Activated CD8-positive, alpha-beta T cell treated with anti-CD3 and anti-CD28 coated beads, Interleukin-2, amount 10 ng/mL, durations not matched to agents 7 days and 5 days (primary cell): ENCODE results near the gene YIPF1. TPM values are rescaled to one million over a fixed set of nuclear protein-coding genes. Genes with fewer than 3 reads are reported as not detected.

Experiments used
- ATAC-seq: fragments of 150-1000 bp; cut with Tn5 transposase; one replicate; pipeline ENCODE4 v1.10.0; 2021; ENCODE audit warnings: moderate library complexity
- CTCF ChIA-PET: fragments of 350-600 bp; sonication (Branson Sonifier 250); formaldehyde crosslinking; loops from one replicate; lab custom pipeline; 2021; ENCODE audit warnings: antibody characterized with exemption; lab: Charles Lee
- POLR2A ChIA-PET: fragments of 350-600 bp; sonication (Branson Sonifier 250); formaldehyde crosslinking; loops from one replicate; lab custom pipeline; 2021; ENCODE audit warnings: antibody characterized with exemption; lab: Charles Lee
- DNase-seq: peaks from one replicate; pipeline ENCODE4 v3.0.0-alpha.2; 2020
- H3K27ac Mint-ChIP-seq: one replicate; pipeline ENCODE4 v1.8.0; 2021; ENCODE audit warnings: mild to moderate bottlenecking, mixed read lengths
- H3K27me3 Mint-ChIP-seq: one replicate; pipeline ENCODE4 v1.8.0; 2021; ENCODE audit warnings: low read depth, mixed read lengths
- H3K36me3 Mint-ChIP-seq: one replicate; pipeline ENCODE4 v1.8.0; 2021; ENCODE audit warnings: low read depth, mixed read lengths
- H3K4me1 Mint-ChIP-seq: one replicate; pipeline ENCODE4 v1.8.0; 2021; ENCODE audit warnings: low read depth, mixed read lengths
- H3K4me3 Mint-ChIP-seq: one replicate; pipeline ENCODE4 v1.8.0; 2021; ENCODE audit warnings: mild to moderate bottlenecking, mixed read lengths
- H3K9me3 Mint-ChIP-seq: one replicate; pipeline ENCODE4 v1.8.0; 2022; ENCODE audit warnings: mixed read lengths; ENCODE audit not compliant: insufficient read depth
- total RNA-seq, 2 experiments: library from RNA; stranded (reverse); gene quantifications; one replicate each; pipeline ENCODE4 v1.2.3, GENCODE V29; 2021

YIPF1 gene
- 10 to 100 TPM; 14.9 to 16.3 TPM for total RNA-seq

DNA sequence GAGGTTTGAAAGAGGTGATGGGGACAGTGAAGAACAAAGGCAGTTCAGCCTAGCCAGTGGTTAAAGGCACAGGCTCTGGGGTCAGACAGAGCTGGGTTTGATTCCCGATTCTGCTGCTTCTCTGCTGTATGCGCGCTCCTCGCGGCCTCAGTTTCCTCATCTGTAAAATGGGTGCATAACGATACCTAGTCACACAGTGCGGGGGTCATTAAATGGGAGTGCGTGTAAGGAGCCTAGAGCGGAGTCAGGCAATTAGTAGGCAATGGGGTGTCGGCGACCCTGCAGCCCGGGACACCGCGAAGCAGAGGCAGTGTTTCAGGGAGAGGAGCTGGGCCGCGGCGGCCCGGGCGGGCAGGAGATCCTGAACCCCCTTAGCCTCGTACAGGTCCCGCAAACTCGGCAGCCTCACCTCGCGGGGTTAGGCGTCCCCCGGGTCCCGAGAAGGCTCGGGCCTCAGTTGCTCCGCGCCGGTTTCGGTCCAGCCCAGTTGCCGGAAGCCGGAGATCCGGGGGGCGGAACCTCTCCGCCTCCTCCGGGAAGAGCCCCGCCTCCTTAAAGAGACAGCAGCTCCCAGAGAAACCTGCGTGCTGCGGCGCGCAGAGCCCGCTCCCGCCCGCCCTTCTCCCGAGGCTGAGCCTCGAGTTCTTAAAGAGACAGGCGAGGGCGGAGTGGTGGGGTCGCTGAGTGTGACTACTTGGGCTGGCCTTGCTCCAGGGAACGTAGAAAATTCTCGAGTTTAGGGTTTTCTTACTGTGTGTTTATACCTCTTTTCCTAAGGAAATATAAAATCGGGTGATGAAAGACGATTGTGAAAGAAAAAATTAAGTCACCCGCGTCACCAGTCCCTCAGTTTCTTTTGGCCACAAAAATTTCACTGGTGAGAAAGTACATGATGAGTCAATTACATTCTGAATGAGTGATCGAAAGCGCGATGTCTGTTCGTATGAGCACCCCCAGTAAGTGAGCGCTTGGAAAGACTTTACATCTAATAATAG, at the start of gene YIPF1:
Gene YIPF1 (minus strand): TSS at position 494 of the 995 bp plus-strand sequence. CDS start 860 bp downstream, outside the sequence.
- peaks cover 12% of the 10 kb centered on the region for H3K36me3 Mint-ChIP-seq
- H3K27me3 Mint-ChIP-seq = no peaks in the 10 kb centered on the region
- H3K4me1 Mint-ChIP-seq = peaks cover 27% of the 10 kb centered on the region
- DNase-seq = peak; percentile 90
- H3K9me3 Mint-ChIP-seq = no peaks in the 10 kb centered on the region
- ChIA-PET POLR2A (interaction anchor here (0.7 to 3.2 kb wide), 5 partner anchors 9 to 56 kb away, joined by 3 to 18 read pairs (median 3); partner anchors contain the start of genes IFT25 and LRRC42), CTCF (interaction anchor here (0.9 to 3.6 kb wide), 6 partner anchors 10 to 58 kb away, joined by 3 to 20 read pairs (median 6); partner anchors contain the start of genes IFT25 and LRRC42)
- peak within 1 kb of the TSS; percentile 92 for H3K27ac Mint-ChIP-seq
- ATAC-seq = peak; percentile 99
- peak within 1 kb of the TSS; percentile 95 for H3K4me3 Mint-ChIP-seq

DNA sequence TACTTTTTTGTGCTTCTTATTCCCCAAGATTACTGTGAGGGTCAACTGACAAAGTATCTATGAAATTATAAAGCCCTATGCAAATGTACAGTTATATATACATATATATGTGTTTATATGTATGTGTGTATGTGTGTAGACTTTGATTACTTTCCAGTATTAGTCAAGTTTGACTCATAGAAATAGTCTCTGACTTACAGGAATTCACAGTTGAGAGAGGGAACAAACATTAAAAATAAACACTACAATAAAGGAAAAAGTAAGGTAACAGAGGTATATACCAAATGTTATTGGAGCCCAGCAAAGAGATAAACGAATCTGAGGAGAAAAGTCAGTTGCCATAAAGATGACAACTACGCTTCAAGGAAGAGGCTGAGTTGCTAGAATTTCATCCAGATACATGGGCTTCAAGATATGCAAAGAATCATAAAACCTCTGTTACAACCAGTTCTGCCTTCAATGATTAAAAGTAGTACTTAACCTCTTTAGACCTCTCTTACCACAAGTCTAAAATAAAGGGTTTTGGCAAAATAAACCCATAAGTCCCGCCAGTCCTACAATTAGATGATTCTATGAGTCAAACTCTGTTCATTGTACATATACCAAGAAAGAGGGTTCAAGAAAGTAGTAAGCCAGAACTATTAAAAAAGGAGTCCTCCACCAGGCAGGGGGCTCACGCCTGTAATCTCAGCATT, 48.7 kb upstream of the YIPF1 start:
- H3K36me3 Mint-ChIP-seq = peaks cover 64% of the 10 kb centered on the region
- peaks cover 21% of the 10 kb centered on the region for H3K4me1 Mint-ChIP-seq
- H3K4me3 Mint-ChIP-seq = no peak overlapping the region
- no peak for ATAC-seq
- CTCF ChIA-PET = no interaction called here
- peaks cover 15% of the 10 kb centered on the region for H3K9me3 Mint-ChIP-seq
- POLR2A ChIA-PET = no interaction called here
- no peak overlapping the region for H3K27ac Mint-ChIP-seq
- DNase-seq = no peak
- no peaks in the 10 kb centered on the region for H3K27me3 Mint-ChIP-seq

DNA sequence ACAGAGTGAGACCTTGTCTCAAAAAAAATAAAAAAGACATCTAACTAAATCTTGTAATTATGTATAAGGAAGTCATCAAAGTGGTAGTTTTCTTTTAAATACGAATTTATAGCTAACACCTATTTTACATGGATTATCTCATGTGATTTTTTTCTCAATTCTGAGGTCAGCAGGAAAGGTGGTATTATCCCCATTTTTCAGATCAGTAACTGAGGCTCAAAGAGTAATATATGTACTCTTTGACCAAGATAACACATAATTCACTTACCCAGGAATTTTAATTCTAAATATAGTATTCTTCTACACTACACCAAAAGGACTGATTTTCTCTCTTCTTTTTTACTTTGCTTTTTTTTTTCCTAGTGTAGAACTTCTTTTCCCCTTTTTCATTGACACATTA, 46.8 kb upstream of the YIPF1 start:
- ChIA-PET CTCF (interaction anchor here (1.0 kb wide), 1 partner anchor 23 kb away, joined by 4 read pairs; no protein-coding TSS in a partner anchor), POLR2A (interaction anchor here (0.7 kb wide), 1 partner anchor 9 kb away, joined by 3 read pairs; the partner anchor contains the start of gene IFT25)
- Mint-ChIP-seq H3K27me3 (no peaks in the 10 kb centered on the region), H3K27ac (no peak overlapping the region), H3K4me1 (peaks cover 9% of the 10 kb centered on the region), H3K4me3 (no peak overlapping the region), H3K9me3 (peaks cover 18% of the 10 kb centered on the region), H3K36me3 (peaks cover 68% of the 10 kb centered on the region)
- DNase-seq = no peak
- ATAC-seq = no peak

DNA sequence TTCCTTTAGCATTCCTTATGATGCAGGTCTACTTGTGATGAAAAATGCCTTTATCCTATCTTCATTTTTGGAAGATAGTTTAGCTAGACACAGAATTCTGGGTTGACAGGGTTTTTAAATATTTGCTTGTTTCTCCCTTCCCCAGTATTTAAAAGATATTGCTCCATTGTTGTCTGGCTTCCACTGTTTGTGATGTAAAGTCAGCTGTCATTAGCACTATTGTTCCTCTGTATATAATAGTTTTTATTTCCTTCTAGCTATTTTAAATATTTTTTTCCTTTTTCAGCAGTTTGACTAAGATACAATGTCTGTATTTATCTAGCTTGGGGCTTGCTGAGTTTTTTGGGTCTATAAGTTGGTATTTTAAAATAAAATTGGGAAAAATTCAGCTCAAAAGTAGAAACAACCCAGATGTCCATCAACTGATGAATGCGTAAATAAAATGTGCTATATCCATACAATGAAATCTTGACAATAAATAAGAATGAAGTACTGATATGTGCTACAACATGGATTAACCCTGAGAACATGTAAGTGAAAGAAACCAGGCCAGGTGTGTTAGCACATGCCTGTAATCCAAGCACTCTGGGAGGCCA, 44.7 kb upstream of the YIPF1 start:
- Mint-ChIP-seq H3K4me3 (no peak overlapping the region), H3K36me3 (peaks cover 76% of the 10 kb centered on the region), H3K27ac (no peak overlapping the region), H3K9me3 (peaks cover 18% of the 10 kb centered on the region), H3K4me1 (peaks cover under 1% of the 10 kb centered on the region), H3K27me3 (no peaks in the 10 kb centered on the region)
- no peak for ATAC-seq
- DNase-seq = no peak
- ChIA-PET CTCF (interaction anchor here (1.0 to 1.7 kb wide), 4 partner anchors 10 to 73 kb away, joined by 3 to 5 read pairs (median 4); no protein-coding TSS in a partner anchor), POLR2A (interaction anchor here (0.6 to 1.2 kb wide), 4 partner anchors 8 to 44 kb away, joined by 3 to 5 read pairs (median 4); partner anchors contain the start of gene IFT25)

GRCh38 chr1:53931523-53931922, 41.9 kb upstream of the YIPF1 start:
- Mint-ChIP-seq H3K27me3 (no peaks in the 10 kb centered on the region), H3K4me1 (no peaks in the 10 kb centered on the region), H3K9me3 (peaks cover 18% of the 10 kb centered on the region), H3K36me3 (peaks cover 83% of the 10 kb centered on the region), H3K4me3 (no peak overlapping the region), H3K27ac (no peak overlapping the region)
- ChIA-PET CTCF (interaction anchor here (1.8 kb wide), 1 partner anchor 19 kb away, joined by 6 read pairs; no protein-coding TSS in a partner anchor), POLR2A (interaction anchor here (1.2 kb wide), 1 partner anchor 14 kb away, joined by 3 read pairs; the partner anchor contains the start of gene IFT25)
- DNase-seq (no peak), ATAC-seq (no peak)

GRCh38 chr1:53930932-53931331, 41.3 kb upstream of the YIPF1 start:
- ChIA-PET POLR2A (interaction anchor here (1.2 kb wide), 1 partner anchor 14 kb away, joined by 3 read pairs; the partner anchor contains the start of gene IFT25), CTCF (interaction anchor here (1.0 to 1.8 kb wide), 2 partner anchors 18 to 29 kb away, joined by 3 to 6 read pairs; no protein-coding TSS in a partner anchor)
- peaks cover 18% of the 10 kb centered on the region for H3K9me3 Mint-ChIP-seq
- DNase-seq = no peak
- no peaks in the 10 kb centered on the region for H3K4me1 Mint-ChIP-seq
- no peak overlapping the region for H3K4me3 Mint-ChIP-seq
- peaks cover 78% of the 10 kb centered on the region for H3K36me3 Mint-ChIP-seq
- H3K27ac Mint-ChIP-seq = no peak overlapping the region
- no peak for ATAC-seq
- no peaks in the 10 kb centered on the region for H3K27me3 Mint-ChIP-seq

DNA sequence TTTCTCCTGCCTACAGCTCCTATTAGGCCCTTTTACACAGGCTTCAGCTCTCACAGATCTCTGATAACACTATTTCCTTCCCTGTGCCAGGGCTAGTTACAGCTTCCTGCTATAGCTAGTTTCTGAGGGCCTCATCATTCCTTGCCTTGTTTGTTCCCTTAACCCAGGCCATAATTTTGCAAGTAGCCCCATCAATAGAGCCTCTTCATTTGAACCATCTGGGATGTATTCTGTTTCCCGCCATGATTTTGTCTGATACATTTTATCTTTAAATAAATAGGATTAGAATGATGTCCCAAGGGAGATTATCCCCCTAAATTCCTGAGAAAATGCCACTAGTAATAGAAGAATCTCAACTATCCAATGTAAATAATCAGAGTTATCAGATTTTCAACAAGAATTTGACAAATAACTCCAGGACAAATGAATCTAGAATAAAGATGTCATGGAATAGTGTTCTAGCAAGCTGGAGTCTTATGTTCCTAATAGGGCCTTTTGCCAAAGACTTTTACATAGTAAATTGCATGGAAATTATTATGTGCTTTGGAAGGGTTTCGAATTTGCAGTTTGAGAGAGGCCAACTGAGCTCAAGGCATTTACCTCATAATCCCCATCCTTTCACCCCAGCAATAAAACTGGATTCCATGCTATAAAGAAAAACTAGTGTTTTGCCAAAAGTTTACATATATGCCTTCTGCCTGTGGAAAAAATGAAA, 39.8 kb upstream of the YIPF1 start:
- Mint-ChIP-seq H3K4me3 (no peak overlapping the region), H3K9me3 (peaks cover 10% of the 10 kb centered on the region), H3K4me1 (no peaks in the 10 kb centered on the region), H3K27me3 (no peaks in the 10 kb centered on the region), H3K27ac (peak overlapping the region; percentile 9), H3K36me3 (peaks cover 69% of the 10 kb centered on the region)
- POLR2A ChIA-PET = interaction anchor here (0.8 kb wide), 1 partner anchor 40 kb away, joined by 3 read pairs; the partner anchor contains the start of gene YIPF1
- ATAC-seq (no peak), DNase-seq (no peak)
- CTCF ChIA-PET = interaction anchor here (1.6 kb wide), 1 partner anchor 20 kb away, joined by 6 read pairs; no protein-coding TSS in a partner anchor

DNA sequence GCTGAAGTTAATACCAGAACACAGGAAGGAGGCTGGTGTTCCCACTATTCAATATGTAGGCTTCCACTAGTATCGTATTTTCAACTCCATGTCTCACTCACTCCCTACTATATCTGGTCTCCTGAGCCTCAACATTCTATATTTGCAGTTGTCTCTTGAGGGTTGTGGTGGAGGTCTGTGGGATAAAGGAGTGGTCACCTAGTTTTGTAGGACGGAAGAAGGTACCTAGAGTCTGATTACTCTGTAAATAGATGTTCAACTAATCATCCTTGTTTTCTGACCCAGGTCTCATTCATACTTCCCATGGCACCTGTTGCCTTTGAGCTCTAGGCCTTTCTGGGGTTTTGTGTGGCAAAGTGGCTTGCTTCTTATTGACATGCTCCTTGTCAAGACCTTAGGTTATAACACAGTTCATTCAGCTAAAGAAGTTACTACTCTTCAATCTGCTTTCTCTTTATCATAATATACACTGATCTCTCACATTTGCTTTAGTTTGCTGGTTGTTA, 37.8 kb upstream of the YIPF1 start:
- ChIA-PET POLR2A (no interaction called here), CTCF (interaction anchor here (1.4 to 1.5 kb wide), 2 partner anchors 18 to 32 kb away, joined by 3 to 6 read pairs; partner anchors contain the start of gene IFT25)
- Mint-ChIP-seq H3K27ac (no peak overlapping the region), H3K27me3 (no peaks in the 10 kb centered on the region), H3K4me3 (no peak overlapping the region), H3K36me3 (peaks cover 66% of the 10 kb centered on the region), H3K4me1 (no peaks in the 10 kb centered on the region), H3K9me3 (no peaks in the 10 kb centered on the region)
- DNase-seq (no peak), ATAC-seq (no peak)

GRCh38 chr1:53919675-53920066, 30.1 kb upstream of the YIPF1 start:
- no peaks in the 10 kb centered on the region for H3K27me3 Mint-ChIP-seq
- peak overlapping the region; percentile 89 for H3K27ac Mint-ChIP-seq
- DNase-seq (peak; percentile 47), ATAC-seq (peak; percentile 88)
- H3K9me3 Mint-ChIP-seq = no peaks in the 10 kb centered on the region
- H3K36me3 Mint-ChIP-seq = peaks cover 59% of the 10 kb centered on the region
- POLR2A ChIA-PET = interaction anchor here (1.0 kb wide), 1 partner anchor 37 kb away, joined by 3 read pairs; no protein-coding TSS in a partner anchor
- CTCF ChIA-PET = interaction anchor here (1.1 to 2.0 kb wide), 5 partner anchors 25 to 59 kb away, joined by 3 to 7 read pairs (median 4); partner anchors contain the start of genes IFT25 and YIPF1
- H3K4me3 Mint-ChIP-seq = peak overlapping the region; percentile 31
- peaks cover 38% of the 10 kb centered on the region for H3K4me1 Mint-ChIP-seq

GRCh38 chr1:53918343-53918742, 28.7 kb upstream of the YIPF1 start:
- Mint-ChIP-seq H3K27ac (peak overlapping the region; percentile 89), H3K36me3 (peaks cover 54% of the 10 kb centered on the region), H3K27me3 (no peaks in the 10 kb centered on the region), H3K9me3 (no peaks in the 10 kb centered on the region), H3K4me3 (no peak overlapping the region), H3K4me1 (peaks cover 38% of the 10 kb centered on the region)
- DNase-seq (no peak), ATAC-seq (no peak)
- POLR2A ChIA-PET = interaction anchor here (0.6 to 1.8 kb wide), 2 partner anchors 27 to 759 kb away, joined by 5 read pairs; partner anchors contain the start of gene IFT25
- CTCF ChIA-PET = interaction anchor here (1.4 to 2.0 kb wide), 3 partner anchors 29 to 57 kb away, joined by 3 to 7 read pairs (median 5); partner anchors contain the start of gene YIPF1
